ENCODE results near the gene TIMM10.

Gene TIMM10

GRCh38 chr11:57484141-57484710, 46.3 kb downstream of the TIMM10 start:
- peak; percentile 79 to 92 for DNase-seq (ENCODE audit: low read depth in 1 of 2, low spot score in 1 of 2)
- H3K27me3 ChIP-seq (ENCODE audit: insufficient read depth, poor library complexity, severe bottlenecking), result no peaks in the 10 kb centered on the region
- H3K27ac ChIP-seq (replicated peaks), result peak overlapping the region; percentile 86
- TF ChIP-seq SPI1 (IDR thresholded peaks at IDR 0.05; ENCODE audit: borderline replicate concordance, low read depth) (peak; percentile 99), CTCF (IDR thresholded peaks at IDR 0.05; ENCODE audit: insufficient read depth, low read length) (no peak), GABPA (IDR thresholded peaks at IDR 0.05; ENCODE audit: low read depth) (no peak), POLR2AphosphoS5 (IDR thresholded peaks at IDR 0.05; ENCODE audit: low read depth) (peak; percentile 87), REST (IDR thresholded peaks at IDR 0.05; ENCODE audit: insufficient replicate concordance, low read depth) (no peak)
- H3K4me3 ChIP-seq (replicated peaks; ENCODE audit: insufficient read depth, low read length), result no peak overlapping the region

- Histone ChIP-seq H3K27ac (replicated peaks) (peak overlapping the region; percentile 86), H3K4me3 (replicated peaks; ENCODE audit: insufficient read depth, low read length) (no peak overlapping the region), H3K27me3 (ENCODE audit: insufficient read depth, poor library complexity, severe bottlenecking) (no peaks in the 10 kb centered on the region)
- TF ChIP-seq REST (IDR thresholded peaks at IDR 0.05; ENCODE audit: insufficient replicate concordance, low read depth) (no peak), CTCF (IDR thresholded peaks at IDR 0.05; ENCODE audit: insufficient read depth, low read length) (no peak), GABPA (IDR thresholded peaks at IDR 0.05; ENCODE audit: low read depth) (no peak), POLR2AphosphoS5 (IDR thresholded peaks at IDR 0.05; ENCODE audit: low read depth) (no peak), SPI1 (IDR thresholded peaks at IDR 0.05; ENCODE audit: borderline replicate concordance, low read depth) (no peak)
- no peak for DNase-seq (ENCODE audit: low read depth in 1 of 2, low spot score in 1 of 2)
These were observed 47.0 kb downstream of the TIMM10 start for GRCh38 chr11:57483562-57483918.

- TF ChIP-seq CTCF (IDR thresholded peaks at IDR 0.05; ENCODE audit: insufficient read depth, low read length), result no peak
- TF ChIP-seq POLR2AphosphoS5 (IDR thresholded peaks at IDR 0.05; ENCODE audit: low read depth), result no peak
- TF ChIP-seq GABPA (IDR thresholded peaks at IDR 0.05; ENCODE audit: low read depth), result no peak
- no peak for TF ChIP-seq REST (IDR thresholded peaks at IDR 0.05; ENCODE audit: insufficient replicate concordance, low read depth)
- no peak for TF ChIP-seq SPI1 (IDR thresholded peaks at IDR 0.05; ENCODE audit: borderline replicate concordance, low read depth)
- peak in 1 of 2 experiments; percentile 54 for DNase-seq (ENCODE audit: low read depth in 1 of 2, low spot score in 1 of 2)
- no peaks in the 10 kb centered on the region for H3K27me3 ChIP-seq (ENCODE audit: insufficient read depth, poor library complexity, severe bottlenecking)
- H3K4me3 ChIP-seq (replicated peaks; ENCODE audit: insufficient read depth, low read length), result no peak overlapping the region
- H3K27ac ChIP-seq (replicated peaks), result peak overlapping the region; percentile 86
These were observed 47.6 kb downstream of the TIMM10 start for GRCh38 chr11:57482782-57483561.

All from HL-60 (cell line).